ENCODE results near the gene C11orf16.
"Not testable (repeated sequence)": the region's sequence is repeated elsewhere in the genome, so short reads cannot be mapped to it uniquely, and the experiment has no call there.

C11orf16 gene

DNA sequence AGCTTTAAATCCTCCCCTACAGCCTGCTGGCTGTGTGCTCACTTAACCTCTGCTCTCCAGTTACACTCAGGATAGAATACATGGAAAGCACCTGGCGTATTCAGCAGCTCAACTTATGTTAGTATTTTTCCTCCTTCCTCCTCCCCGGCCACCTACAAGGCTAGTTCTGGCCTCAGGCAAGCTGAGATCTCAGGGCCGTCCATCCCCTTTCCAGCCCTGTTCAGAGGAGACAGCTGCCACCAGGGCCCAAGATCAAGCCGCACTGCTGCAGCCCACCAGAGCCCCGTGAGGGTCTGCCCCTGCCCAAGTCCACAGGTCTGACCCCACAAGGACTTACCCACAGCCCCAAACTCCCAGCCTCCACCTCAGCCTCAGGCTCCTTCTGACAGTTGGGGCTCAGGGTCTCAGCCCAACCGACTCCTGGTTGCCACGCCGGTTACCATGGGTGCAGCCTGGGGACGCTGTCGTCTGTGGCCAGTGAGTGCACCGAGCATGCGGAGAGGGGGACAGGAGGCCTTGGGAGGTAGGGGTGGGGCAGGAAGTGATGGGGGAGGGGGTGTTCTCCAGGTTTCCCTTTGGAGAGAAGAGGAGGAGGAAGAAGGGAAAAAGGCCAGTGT lies at the start of gene C11orf16:
C11orf16 (minus strand) TSS at position 384 of the 617 bp plus-strand sequence. CDS start 639 bp downstream, outside the sequence.
- no peak for DNase-seq

DNA sequence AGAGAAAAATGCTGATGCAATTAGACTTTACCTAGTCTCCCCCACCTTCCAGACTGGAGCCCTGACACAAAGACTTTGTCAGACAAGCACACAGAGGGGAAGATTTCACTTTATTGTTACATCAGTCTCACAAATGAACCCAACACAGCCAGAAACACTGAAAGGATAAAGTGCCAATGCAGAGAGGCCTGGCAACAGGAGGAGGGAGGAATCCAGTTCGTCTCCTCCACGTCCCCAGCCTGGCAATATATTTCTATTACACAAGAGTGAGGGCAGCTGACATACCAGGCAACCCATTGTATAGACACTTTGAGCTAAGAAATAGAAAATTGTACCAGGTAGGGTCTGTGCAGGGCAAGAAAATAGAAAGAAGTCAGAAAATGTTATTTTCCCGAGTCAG lies 47.7 kb upstream of the C11orf16 start:
- no peak for DNase-seq

DNA sequence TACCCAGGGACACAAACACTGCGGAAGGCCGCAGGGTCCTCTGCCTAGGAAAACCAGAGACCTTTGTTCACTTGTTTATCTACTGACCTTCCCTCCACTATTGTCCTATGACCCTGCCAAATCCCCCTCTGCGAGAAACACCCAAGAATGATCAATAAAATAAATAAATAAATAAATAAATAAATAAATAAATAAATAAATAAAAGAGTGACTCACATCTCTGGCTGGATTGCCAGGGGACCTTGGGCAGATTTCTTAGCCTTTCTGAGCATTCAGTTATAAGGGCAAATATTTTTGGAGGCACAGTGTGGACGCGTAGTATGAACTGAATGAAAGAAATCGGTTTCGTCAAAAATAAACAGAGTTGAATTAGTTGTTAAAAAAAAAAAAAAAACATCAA lies 46.6 kb upstream of the C11orf16 start:
- not testable (repeated sequence) for DNase-seq

DNA sequence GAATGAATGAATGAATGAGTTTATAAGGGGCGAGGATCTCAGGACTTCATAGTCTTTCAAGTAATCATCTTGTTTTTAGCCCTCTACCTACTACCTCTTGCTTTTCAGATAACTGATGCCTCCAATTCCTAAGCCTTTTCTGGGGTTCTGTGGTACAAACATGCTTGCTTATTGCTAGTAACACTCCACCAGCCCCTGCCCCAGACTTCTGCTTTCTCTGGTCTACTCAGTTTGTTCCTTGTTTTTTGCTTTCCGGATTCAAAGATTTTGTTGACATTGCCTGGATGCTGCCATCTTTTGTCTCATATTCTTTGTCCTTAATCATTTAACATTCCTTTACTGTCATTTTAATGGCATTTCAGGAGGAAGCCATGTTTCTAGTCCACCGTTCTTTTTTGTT lies 40.4 kb upstream of the C11orf16 start:
- no peak for DNase-seq

- no peak for DNase-seq
Measured at GRCh38 chr11:8971924-8972316, 39.2 kb upstream of the C11orf16 start.

GRCh38 chr11:8971196-8971923 lies 38.6 kb upstream of the C11orf16 start:
- no peak for DNase-seq

DNA sequence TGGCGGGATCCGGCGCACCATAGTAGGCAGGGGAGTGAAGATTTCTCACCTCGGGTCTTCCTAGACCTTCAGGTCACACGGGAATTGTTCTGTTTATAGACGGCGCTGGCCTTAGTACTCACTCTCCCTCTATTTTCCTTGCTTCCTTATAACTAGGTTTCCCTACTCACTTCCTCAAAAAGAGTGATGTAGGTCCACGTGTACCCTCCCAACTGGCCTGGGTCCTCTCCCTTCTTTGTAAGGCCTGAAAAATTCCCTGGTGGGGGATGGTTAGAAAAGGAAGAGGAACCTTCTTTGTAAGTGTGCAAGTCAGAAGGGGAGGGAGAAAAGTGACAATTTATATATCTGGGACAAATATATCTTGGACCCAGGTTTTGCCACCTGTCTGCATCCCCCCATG lies 34.4 kb upstream of the C11orf16 start:
- no peak for DNase-seq

DNA sequence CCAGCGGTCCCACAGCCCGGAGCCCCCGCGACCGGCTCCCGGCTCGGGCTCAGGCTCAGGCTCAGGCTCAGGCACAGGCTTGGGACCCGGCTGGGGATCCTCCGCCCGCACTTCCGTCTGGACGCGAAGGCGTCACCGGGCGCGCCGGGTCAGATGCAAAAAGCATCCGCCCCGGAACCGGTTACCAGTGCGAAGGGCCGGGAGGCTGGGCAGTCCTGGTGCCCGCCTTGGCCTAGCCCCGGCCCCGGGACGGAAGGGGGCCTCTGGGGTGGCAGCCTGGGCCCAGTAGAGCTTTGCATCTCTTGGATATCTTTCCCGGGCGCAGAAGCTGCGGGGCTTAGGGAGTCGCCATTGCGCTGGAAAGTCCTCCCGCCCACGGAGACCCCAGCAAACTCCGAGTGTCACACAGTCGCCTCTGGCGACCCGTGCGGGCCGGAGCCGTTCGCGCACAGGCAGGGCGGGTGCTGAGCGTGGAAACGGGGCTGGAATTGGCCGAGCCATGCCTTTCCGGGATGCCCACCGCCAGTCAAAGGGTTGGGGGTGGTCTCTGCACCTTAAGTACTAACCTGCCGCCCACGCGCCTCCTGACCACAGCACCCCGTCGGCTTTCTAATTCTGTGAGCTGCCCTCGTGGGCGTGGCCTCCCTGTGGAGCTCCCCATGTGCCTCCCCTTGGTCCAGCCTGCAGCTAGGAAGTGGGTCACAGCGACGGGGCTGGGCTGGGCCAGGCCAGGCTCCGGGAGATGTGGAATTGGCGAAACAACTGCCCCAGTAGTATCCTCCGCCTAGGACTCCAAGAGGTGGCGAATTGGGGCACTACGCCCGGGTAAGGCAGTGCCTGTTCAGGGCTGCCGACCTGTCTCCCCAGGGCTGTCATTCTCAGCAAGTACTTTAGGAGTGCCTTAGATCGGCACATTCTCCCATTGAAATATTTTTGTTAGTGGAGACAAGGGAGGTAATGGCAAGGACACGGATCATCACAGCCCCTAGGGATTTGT lies 31.9 kb upstream of the C11orf16 start, which contains the start of gene TMEM9B:
TMEM9B (minus strand) TSS at position 119 of the 997 bp plus-strand sequence. CDS start 129 bp downstream, outside the sequence.
- peak; percentile 79 for DNase-seq

GRCh38 chr11:8963569-8964323 lies 31.0 kb upstream of the C11orf16 start:
- DNase-seq, result peak; percentile 35

DNA sequence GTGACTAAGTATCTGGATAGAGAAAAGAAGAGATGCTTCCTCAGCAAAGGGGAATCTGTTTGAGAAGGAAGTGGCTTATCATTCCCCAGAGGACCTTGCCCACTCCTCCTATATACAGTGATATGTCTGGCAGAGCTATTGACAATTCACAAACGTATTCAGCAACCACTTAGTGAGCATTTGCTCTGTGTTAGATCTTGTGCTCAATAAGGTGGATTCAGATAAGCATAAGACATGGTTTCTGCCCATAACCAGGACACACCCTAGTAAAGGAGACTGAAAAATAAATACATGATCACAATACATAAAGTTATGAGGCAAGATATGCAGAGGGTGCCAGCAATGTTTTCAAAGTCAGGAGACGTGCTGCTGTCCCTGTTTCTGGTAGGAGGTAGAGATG lies 30.1 kb upstream of the C11orf16 start:
- no peak for DNase-seq

GRCh38 chr11:8961401-8961800 lies 28.7 kb upstream of the C11orf16 start:
- DNase-seq, result no peak

- peak; percentile 53 for DNase-seq
Measured at GRCh38 chr11:8959546-8960166, 26.9 kb upstream of the C11orf16 start.

DNA sequence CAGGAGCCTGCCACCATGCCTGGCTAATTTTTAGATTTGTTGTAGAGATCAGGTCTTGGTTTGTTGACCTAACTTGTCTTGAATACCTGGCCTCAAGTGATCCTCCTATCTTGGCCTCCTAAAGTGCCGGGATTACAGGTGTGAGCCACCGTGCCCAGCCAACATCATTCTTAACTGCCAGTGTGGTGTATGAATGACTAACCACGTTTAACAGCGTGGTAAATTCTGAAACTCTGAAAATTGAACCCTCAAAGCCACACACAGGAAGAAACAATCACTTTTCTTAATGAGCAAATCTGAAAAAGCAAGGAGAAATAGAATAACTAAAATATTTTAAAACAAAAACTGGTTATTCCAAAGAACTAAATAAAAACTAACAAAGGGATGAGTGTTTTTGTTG lies 24.1 kb upstream of the C11orf16 start:
- DNase-seq, result no peak

GRCh38 chr11:8948886-8949285 lies 16.1 kb upstream of the C11orf16 start:
- no peak for DNase-seq

DNA sequence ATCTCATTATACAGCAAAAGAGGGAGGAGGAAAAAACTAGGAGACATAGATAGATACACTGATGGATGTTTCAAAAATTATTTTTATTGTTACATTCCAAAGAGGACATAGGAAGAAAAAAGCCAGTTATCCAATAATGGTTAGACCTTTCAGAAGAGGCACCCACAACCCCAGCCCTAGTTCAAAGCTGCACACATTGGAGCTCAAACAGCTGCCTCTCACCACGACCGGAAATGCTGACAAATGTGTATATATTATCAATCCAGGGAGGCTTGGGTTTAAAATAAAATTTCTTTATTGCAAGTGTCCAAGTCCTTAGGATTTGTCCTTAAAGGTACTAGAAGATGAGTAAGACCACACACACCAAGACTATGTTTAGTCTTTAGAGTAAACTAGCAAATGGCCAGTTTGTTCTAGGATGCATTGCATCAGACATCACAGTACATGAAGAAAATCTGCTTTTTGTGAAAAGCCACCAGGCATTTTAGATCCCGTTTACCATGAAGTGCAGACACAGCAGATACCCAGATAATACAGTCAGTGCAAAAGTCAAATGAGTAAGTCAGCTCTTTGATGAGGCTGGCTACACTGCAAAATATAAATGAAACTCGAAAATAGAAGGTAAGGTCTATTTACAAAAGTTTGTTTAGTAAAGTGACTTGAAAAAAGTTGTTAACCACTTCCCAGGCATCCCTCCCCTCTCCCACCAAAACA lies 14.6 kb upstream of the C11orf16 start:
- DNase-seq, result no peak

DNA sequence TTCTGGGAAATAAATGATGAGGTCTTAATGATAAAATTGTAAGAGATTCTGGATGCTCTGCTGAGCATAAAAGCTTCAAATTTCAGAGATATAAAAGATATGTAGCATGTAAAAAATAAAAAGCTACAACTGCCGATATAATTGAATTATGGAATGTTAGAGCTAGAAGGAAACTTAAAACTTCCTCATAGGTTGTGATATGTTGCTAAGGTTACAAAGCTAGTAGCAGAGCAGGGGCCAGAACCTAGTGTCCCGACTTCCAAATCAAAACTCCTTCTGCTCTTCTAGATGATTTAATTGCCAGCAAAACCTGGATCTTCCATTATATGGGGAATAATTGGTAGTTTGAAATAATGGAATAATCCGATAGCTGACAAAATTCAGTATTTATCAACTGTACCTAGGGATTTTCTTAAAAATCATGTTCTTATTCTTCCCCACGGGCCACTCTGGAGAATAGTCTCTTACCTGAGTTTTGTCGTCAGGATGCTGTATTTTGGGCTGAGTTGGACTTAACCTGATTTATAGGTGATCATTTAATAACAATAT lies 9.8 kb upstream of the C11orf16 start, which contains the start of gene ASCL3:
ASCL3 (minus strand) TSS at position 499 of the 549 bp plus-strand sequence. CDS start 4,855 bp downstream, outside the sequence.
- no peak for DNase-seq

DNA sequence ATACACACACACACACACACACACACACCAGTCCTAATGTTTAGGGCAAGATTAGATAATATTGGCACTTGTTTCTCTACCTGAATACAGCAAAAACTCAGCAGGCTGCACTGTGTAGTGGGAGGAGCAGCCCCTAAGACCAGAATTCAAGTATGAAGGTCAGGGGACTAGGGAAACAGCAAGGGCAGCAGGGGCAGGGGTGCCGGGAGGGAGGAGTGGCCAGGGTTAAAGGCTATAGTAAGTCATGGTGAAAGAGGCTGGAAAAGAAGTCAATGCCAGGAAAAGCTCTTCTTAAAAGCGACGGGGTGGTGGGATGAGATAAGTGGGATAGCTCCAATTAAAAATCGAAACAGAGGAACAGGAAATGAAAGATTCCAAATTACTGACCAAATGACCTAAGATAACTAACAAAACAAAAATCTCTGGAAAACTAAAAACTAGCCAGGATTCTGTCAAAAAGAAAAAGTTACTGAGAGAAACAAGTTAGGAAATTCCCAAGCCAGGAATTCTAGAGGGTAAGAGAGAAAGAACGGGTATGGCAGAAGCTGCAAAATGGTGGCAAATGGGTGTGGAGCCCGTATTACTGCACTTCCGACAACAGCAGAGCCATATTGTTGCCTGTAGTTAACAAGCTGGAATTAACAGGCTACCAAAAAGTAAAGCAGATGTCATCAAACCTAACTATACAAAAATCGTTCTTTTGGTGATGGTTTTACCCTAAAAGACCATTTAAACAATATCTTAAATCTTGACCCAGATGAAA lies 8.8 kb upstream of the C11orf16 start:
- DNase-seq, result no peak

DNA sequence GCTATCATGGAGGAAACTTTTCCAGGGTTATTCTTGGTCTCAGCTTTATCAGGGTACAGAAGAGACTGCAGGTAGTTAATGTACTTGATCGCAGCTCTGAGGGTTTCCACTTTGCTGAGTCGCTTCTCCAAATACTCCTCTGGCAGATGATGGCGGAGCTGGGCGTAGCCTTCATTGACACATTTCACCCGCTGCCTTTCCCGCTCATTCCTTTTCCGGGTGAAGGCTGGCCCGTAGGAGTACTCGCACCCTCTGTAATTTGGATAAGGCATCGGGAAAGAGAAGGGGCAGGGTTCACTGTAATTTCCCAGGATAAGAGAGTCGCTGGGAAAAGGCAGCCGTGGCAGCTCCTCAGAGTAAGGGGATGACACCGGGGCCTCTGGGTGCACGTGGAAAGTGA lies 4.9 kb upstream of the C11orf16 start:
- DNase-seq, result no peak

DNA sequence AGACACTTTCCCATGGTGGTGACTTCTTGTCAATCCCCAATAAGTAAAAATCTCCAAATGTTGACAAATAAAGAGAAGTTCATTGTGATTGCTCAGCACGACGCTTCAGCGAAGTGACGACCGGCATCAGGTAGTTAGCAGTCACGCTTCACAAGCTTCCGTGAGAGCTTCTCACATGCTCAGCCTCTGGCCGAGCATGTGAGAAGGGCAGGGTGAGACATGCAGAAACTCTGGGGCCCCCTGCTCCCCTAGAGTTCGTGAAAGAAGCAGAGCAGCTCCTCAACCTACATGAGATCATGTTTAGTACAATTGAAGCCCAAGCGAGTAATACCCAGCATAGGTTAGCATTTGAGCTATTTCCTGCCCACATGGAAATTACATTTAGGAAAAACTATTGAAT lies 4.4 kb upstream of the C11orf16 start:
- no peak for DNase-seq

DNA sequence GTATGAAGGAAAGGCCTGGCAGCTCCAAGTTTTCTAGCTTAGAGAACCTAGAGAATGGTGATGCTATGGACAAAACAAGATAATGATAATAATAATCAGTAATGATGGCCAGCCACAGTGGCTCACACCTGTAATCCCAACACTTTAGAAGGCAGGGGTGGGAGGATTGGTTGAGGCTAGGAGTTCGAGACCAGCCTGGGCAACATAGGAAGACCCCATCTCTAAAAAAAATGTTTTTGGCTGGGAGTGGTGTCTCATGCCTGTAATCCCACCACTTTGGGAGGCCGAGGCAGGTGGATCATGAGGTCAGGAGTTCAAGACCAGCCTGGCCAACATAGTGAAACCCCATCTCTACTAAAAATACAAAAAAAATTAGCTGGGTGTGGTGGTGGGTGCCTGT lies 3.0 kb upstream of the C11orf16 start:
- DNase-seq, result not testable (repeated sequence)
